CD14-positive monocyte (primary cell): ENCODE measurements around the gene NUAK1. TPM values are rescaled to one million over a fixed set of nuclear protein-coding genes. Genes with fewer than 3 reads are reported as not detected.

Experiments used
- DNase-seq, 3 donors: peaks; one replicate each; pipeline ENCODE4 v3.0.0-alpha.2; 2011 to 2022
- H2AFZ ChIP-seq: 2 replicates; pipeline ENCODE4 v1.6.0; 2012; ENCODE audit warnings: mild to moderate bottlenecking, low read depth, low read length, inconsistent platforms; ENCODE audit not compliant: insufficient read depth, poor library complexity, severe bottlenecking
- H3K27ac ChIP-seq, 2 donors: 1 replicate in 1 of 2; 2 replicates in 1 of 2; pipeline ENCODE4 v1.5.1; 2012 to 2013; ENCODE audit warnings: low read length in 2 of 2, control low read depth in 1 of 2, inconsistent platforms in 1 of 2, low read depth in 1 of 2, mild to moderate bottlenecking in 1 of 2
- H3K27me3 ChIP-seq, 2 donors: one replicate each; pipeline versions ENCODE4 v1.6.0 to v1.6.1; 2011 to 2013; ENCODE audit warnings: low read length in 2 of 2; ENCODE audit not compliant: control insufficient read depth in 2 of 2, insufficient read depth in 2 of 2
- H3K36me3 ChIP-seq, 2 donors: replicated peaks in 1 of 2; 1 replicate in 1 of 2; 2 replicates in 1 of 2; pipeline versions ENCODE4 v1.5.1 to v1.6.1; 2012 to 2013; ENCODE audit warnings: low read length in 2 of 2, control low read depth in 1 of 2, inconsistent platforms in 1 of 2, mild to moderate bottlenecking in 1 of 2; ENCODE audit not compliant: insufficient read depth in 2 of 2, control insufficient read depth in 1 of 2
- H3K4me1 ChIP-seq, 2 donors: 1 replicate in 1 of 2; 2 replicates in 1 of 2; pipeline versions ENCODE4 v1.5.1 to v1.6.1; 2012 to 2013; ENCODE audit warnings: low read length in 2 of 2, control low read depth in 1 of 2, inconsistent platforms in 1 of 2, mild to moderate bottlenecking in 1 of 2, moderate library complexity in 1 of 2; ENCODE audit not compliant: insufficient read depth in 2 of 2, control insufficient read depth in 1 of 2
- H3K4me2 ChIP-seq: replicated peaks from 2 replicates; pipeline ENCODE3; 2012; ENCODE audit warnings: low read length, moderate library complexity, mild to moderate bottlenecking; ENCODE audit not compliant: poor library complexity, severe bottlenecking; ENCODE audit errors: extremely low read depth
- H3K4me3 ChIP-seq, 3 experiments: fragments of 200-600 bp in 1 of 3; sonication (generic) in 1 of 3; replicated peaks in 1 of 3; 1 replicate in 2 of 3; 2 replicates in 1 of 3; pipeline ENCODE4 v1.5.1; 2011 to 2013; ENCODE audit warnings: low read length in 3 of 3, mild to moderate bottlenecking in 3 of 3, control low read depth in 2 of 3, low read depth in 2 of 3, inconsistent platforms in 1 of 3, moderate library complexity in 1 of 3
- H3K79me2 ChIP-seq: 2 replicates; pipeline ENCODE4 v1.6.0; 2012; ENCODE audit warnings: mild to moderate bottlenecking, control low read depth, inconsistent platforms, low read length, moderate library complexity; ENCODE audit not compliant: insufficient read depth
- H3K9ac ChIP-seq: 2 replicates; pipeline ENCODE4 v1.6.0; 2017; ENCODE audit warnings: low read length, mild to moderate bottlenecking; ENCODE audit not compliant: insufficient read depth, poor library complexity, severe bottlenecking
- H3K9me3 ChIP-seq, 2 donors: replicated peaks in 1 of 2; 1 replicate in 1 of 2; 2 replicates in 1 of 2; pipeline versions ENCODE4 v1.5.1 to v1.6.1; 2012 to 2013; ENCODE audit warnings: low read length in 2 of 2, control low read depth in 1 of 2; ENCODE audit not compliant: control insufficient read depth in 1 of 2, insufficient read depth in 1 of 2
- H4K20me1 ChIP-seq: 2 replicates; pipeline ENCODE4 v1.6.0; 2012; ENCODE audit warnings: mild to moderate bottlenecking, low read length, control low read depth, moderate library complexity; ENCODE audit not compliant: insufficient read depth
- H3K27ac Mint-ChIP-seq, 7 donors: one replicate each; pipeline ENCODE4 v1.8.0; 2020; ENCODE audit warnings: mild to moderate bottlenecking in 7 of 7, mixed read lengths in 7 of 7, moderate library complexity in 6 of 7, inconsistent platforms in 2 of 7
- H3K27me3 Mint-ChIP-seq, 3 donors: one replicate each; pipeline ENCODE4 v1.8.0; 2021 to 2022; ENCODE audit warnings: low read depth in 3 of 3, mild to moderate bottlenecking in 3 of 3, mixed read lengths in 3 of 3, moderate library complexity in 3 of 3, inconsistent platforms in 1 of 3
- H3K36me3 Mint-ChIP-seq, 2 donors: one replicate each; pipeline ENCODE4 v1.8.0; 2020; ENCODE audit warnings: mixed read lengths in 2 of 2, inconsistent platforms in 1 of 2, mild to moderate bottlenecking in 1 of 2
- H3K4me1 Mint-ChIP-seq: one replicate; pipeline ENCODE4 v1.8.0; 2020; ENCODE audit warnings: mild to moderate bottlenecking, mixed read lengths
- H3K4me3 Mint-ChIP-seq, 2 donors: one replicate each; pipeline ENCODE4 v1.8.0; 2020; ENCODE audit warnings: mild to moderate bottlenecking in 2 of 2, mixed read lengths in 2 of 2, moderate library complexity in 1 of 2
- H3K9me3 Mint-ChIP-seq, 7 donors: one replicate each; pipeline ENCODE4 v1.8.0; 2020 to 2022; ENCODE audit warnings: mixed read lengths in 7 of 7, mild to moderate bottlenecking in 6 of 7, moderate library complexity in 6 of 7, inconsistent platforms in 2 of 7
- CTCF ChIP-seq: fragments of 200-600 bp; IDR thresholded peaks from one replicate; pipeline ENCODE4 v1.8.0; 2022; ENCODE audit warnings: antibody characterized with exemption, mild to moderate bottlenecking
- WGBS: methylation state at CpG from one replicate; pipeline ENCODE4 v1.1.5; 2013; ENCODE audit warnings: missing lambda C conversion rate; ENCODE audit not compliant: insufficient coverage; 5-methylcytosine and 5-hydroxymethylcytosine counted together
- intact Hi-C, 2 donors: fragments of 100-400 bp; cut with micrococcal nuclease; formaldehyde crosslinking; loops; one replicate each; pipeline versions ENCODE4 v1.15.0 to v1.15.1; 2023
- polyA plus RNA-seq, 3 donors: library from polyadenylated mRNA; depleted of rRNA in 1 of 3; unstranded in 2 of 3; stranded (reverse) in 1 of 3; fragments of 300-500 nt in 2 of 3; fragments of >200 nt in 1 of 3; fragmentation: Illumina TruSeq in 2 of 3; gene quantifications; 1 replicate in 2 of 3; 2 replicates in 1 of 3; pipeline ENCODE4 v1.2.3, GENCODE V29; 2012 to 2021

Gene NUAK1
- polyA plus RNA-seq, 3 donors: not detected

GRCh38 chr12:106125351-106126095 lies 13.2 kb downstream of the NUAK1 start:
- Mint-ChIP-seq H3K4me1 (no peaks in the 10 kb centered on the region), H3K4me3 (no peak overlapping the region), H3K9me3 (no peaks in the 10 kb centered on the region), H3K36me3 (no peaks in the 10 kb centered on the region), H3K27ac (no peak overlapping the region), H3K27me3 (peaks cover 3 to 37% (median 15%) of the 10 kb centered on the region in 3 donors)
- Histone ChIP-seq H3K9me3 (no peaks in the 10 kb centered on the region), H3K4me3 (no peak overlapping the region), H3K27ac (no peak overlapping the region), H4K20me1 (no peaks in the 10 kb centered on the region), H2AFZ (no peak overlapping the region), H3K36me3 (no peaks in the 10 kb centered on the region), H3K27me3 (no peaks in the 10 kb centered on the region), H3K4me1 (no peaks in the 10 kb centered on the region), H3K9ac (no peak overlapping the region), H3K79me2 (no peaks in the 10 kb centered on the region), H3K4me2 (no peak overlapping the region)
- intact Hi-C loops: no loop called here
- TF ChIP-seq CTCF: no peak
- DNase-seq: no peak
- 95% methylated on average over 4 of the region's 9 CpGs for WGBS

- Mint-ChIP-seq H3K27ac (no peak overlapping the region), H3K27me3 (peaks cover 4 to 29% (median 15%) of the 10 kb centered on the region in 3 donors), H3K4me1 (no peaks in the 10 kb centered on the region), H3K9me3 (peaks cover 0 to 2% (median 0%) of the 10 kb centered on the region in 7 donors), H3K4me3 (no peak overlapping the region), H3K36me3 (no peaks in the 10 kb centered on the region)
- no peaks in the 10 kb centered on the region for H3K4me1 ChIP-seq
- H3K4me2 ChIP-seq: no peak overlapping the region
- no peak for TF ChIP-seq CTCF
- H3K4me3 ChIP-seq: no peak overlapping the region
- intact Hi-C loops: no loop called here
- H3K9me3 ChIP-seq: no peaks in the 10 kb centered on the region
- H3K36me3 ChIP-seq: no peaks in the 10 kb centered on the region
- no peaks in the 10 kb centered on the region for H3K79me2 ChIP-seq
- no peaks in the 10 kb centered on the region for H4K20me1 ChIP-seq
- no peak overlapping the region for H3K9ac ChIP-seq
- WGBS: 92% methylated on average over 5 of the region's 10 CpGs
- no peak overlapping the region for H3K27ac ChIP-seq
- H3K27me3 ChIP-seq: no peaks in the 10 kb centered on the region
- no peak overlapping the region for H2AFZ ChIP-seq
- no peak for DNase-seq
Measured at GRCh38 chr12:106123551-106124081, 15.1 kb downstream of the NUAK1 start.
